Stimulated activated CD8-positive, alpha-beta memory T cell treated with anti-CD3 and anti-CD28 coated beads, Interleukin-7, amount 100 ng/mL, for 48 hours (primary cell): ENCODE measurements around the gene NANS.
"Not testable (repeated sequence)": the region's sequence is repeated elsewhere in the genome, so short reads cannot be mapped to it uniquely, and the experiment has no call there.

ENCODE experiments used
- DNase-seq, 2 donors: peaks; one replicate each; pipeline ENCODE4 v3.0.0-alpha.2; 2020; ENCODE audit warnings: low read depth in 1 of 2; ENCODE audit errors: extremely low read depth in 1 of 2

Gene NANS, protein sequence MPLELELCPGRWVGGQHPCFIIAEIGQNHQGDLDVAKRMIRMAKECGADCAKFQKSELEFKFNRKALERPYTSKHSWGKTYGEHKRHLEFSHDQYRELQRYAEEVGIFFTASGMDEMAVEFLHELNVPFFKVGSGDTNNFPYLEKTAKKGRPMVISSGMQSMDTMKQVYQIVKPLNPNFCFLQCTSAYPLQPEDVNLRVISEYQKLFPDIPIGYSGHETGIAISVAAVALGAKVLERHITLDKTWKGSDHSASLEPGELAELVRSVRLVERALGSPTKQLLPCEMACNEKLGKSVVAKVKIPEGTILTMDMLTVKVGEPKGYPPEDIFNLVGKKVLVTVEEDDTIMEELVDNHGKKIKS

GRCh38 chr9:98056269-98057137, at the start of gene NANS:
Gene NANS, plus strand, starts transcription at chr9:98056732. Its CDS starts 77 bp downstream, at chr9:98056809.
- DNase-seq = peak; percentile 91

- DNase-seq = no peak
Measured at GRCh38 chr9:98007251-98007928, 49.1 kb upstream of the NANS start.

DNA sequence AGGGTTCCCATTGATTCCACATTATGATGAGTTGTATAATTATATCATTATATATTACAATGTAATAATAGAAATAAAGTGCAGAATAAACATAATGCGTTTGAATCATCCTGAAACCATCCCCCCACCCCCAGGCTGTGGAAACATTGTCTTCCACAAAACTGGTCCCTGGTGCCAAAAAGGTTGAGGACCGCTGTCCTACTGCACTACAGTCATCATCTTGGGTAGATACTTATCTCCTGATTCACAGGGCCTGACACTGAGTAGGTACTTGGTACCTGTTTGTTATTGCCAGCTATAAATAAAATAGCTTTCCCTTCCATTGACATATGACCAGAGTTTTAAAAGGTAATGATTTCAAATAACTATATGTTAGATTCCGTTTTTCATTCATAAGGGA, 47.8 kb upstream of the NANS start:
- DNase-seq = no peak

DNA sequence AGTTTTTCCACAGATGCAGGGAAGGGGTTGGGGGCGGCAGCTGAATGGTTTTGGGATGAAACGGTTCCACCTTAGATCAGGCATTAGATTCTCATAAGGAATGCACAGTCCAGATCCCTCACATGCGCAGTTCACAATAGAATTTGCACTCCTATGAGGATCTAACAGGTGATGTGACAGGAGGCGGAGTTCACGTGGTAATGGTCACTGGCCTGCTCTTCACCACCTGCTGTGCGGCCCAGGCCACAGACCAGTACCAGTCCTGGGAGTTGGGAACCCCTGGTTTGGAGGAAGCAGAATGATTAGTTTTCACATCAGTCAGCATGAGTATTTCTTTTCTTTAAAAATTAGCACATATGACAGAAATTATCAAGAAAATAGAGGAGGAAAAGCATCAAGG, 47.1 kb upstream of the NANS start:
- DNase-seq = no peak

DNA sequence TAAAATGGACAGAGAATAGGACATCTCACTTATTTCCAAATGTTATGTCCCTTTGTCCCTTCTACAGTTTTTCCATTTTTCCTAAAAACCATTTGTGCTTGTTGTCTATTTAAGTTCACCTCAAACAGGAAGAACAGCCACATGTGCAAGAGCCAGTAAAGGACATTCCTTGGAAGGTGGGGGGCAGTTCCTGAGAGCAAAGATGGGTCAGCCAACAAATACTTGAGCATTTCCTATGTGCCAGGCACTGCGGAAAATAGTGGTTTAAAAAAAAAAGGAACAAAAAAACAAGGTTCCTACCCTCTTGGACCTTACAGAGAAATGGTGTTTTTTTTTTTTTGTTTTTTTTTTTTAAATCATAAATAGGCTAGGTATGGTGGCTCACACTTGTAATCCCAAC, 46.6 kb upstream of the NANS start:
- DNase-seq = no peak

- DNase-seq = no peak
Measured at GRCh38 chr9:98010445-98010844, 46.1 kb upstream of the NANS start.

GRCh38 chr9:98011122-98011521, 45.4 kb upstream of the NANS start:
- no peak for DNase-seq

GRCh38 chr9:98016137-98016680, 40.3 kb upstream of the NANS start:
- no peak for DNase-seq

DNA sequence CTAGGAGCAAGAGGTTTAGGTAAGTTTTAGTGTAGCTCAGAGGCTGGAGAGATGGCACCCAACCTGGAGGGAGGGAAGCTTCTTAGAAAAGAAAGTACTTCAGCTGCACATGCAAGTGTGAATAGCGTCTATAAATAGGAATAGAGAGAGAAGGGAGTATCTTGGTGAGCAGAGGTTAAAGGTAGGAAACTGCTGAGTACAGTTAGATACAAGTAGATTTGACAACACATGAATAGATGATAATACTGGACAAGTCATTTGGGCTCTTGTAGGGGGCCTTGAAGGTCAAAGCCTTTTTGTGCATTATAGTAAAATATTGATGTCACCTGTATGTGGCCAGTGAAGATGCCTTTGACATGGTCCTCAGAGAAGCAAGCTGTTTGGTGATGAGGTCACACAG, 39.2 kb upstream of the NANS start:
- DNase-seq = no peak

- DNase-seq = no peak
Measured at GRCh38 chr9:98018347-98018746, 38.2 kb upstream of the NANS start.

- no peak for DNase-seq
Measured at GRCh38 chr9:98019098-98019497, 37.4 kb upstream of the NANS start.

DNA sequence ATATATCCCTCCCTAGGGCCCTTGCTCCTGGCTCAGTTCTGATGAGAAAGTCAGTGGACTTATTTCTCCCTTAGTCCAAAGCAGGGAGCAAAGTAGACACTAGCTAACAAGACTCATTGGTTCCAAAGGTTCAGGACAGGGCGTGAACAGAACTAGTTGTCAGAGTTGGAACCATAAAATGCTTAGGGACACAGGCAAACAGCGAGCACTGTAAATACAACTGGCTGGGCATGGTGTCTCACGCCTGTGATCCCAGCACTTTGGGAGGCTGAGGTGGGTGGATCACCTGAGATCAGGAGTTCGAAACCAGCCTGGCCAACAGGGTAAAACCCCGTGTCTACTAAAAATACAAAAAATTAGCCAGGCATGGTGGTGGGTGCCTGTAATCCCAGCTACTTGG, 36.7 kb upstream of the NANS start:
- not testable (repeated sequence) for DNase-seq

DNA sequence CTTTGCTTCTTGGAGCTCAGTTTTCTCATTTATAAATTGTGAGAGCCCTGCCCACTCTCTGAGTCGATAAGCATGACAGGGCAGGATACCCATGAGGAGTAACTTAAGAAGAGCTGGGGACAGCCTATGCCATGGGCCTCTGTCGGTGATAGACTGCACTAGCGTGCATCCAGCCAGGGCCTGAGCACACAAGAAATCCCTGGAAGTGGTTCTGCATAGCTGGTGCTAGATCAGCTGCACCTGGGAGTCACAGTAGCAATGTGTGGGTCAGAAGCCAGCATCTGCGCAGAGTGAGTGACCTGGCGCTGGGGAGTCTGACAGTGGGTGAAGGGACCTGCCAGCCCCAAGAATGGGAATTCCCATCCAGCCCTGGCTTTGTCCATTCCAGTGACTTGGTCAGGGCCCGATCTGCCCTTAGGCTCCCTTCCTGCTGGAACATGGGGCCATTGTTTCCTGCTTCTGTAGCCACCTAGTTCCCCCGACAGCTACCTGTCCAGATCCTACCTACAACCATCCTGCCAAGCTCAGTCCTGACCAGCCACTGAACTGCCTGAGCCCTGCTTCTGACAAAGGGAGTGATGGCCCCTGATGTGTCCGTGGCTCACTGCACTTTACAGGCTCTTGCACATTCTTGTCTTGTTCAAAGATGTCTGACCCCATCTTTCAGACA, 35.9 kb upstream of the NANS start:
- no peak for DNase-seq

DNA sequence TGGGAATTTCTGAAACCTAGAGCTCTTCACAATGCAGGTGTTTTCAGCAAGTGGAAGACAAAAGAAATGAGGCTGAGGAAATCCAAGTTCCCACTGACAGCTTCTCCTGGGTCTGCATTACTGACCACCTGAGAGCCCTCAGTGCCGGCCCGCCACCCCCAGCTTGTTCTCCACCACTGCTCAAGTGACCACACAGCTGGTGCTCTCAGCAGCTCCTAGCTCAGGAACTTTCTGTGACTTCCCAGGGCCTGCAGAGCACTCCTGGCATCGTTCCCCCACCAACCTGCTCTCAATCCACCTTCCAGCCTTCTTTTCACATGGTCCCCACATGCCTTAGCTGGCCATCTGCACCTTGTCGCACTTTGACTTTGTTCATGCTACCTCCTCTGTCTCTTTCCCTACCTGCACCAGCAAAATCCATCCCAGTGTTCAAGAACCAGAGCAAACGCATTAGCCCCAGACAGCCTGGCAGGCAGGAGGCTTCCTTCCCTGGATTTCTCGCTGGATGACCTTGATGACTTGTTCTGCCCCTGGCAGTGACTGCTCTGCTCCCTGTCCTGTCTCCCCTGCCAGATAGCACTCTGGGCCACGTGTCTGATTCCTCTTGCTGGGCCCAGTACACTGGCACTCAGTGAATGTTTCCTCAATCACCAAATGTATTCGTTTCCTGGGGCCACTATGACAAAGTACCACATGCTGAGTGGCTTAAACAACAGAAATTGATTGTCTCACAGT, 35.1 kb upstream of the NANS start:
- DNase-seq = no peak

GRCh38 chr9:98022447-98022846, 34.1 kb upstream of the NANS start:
- no peak for DNase-seq

GRCh38 chr9:98024702-98025101, 31.8 kb upstream of the NANS start:
- no peak for DNase-seq

GRCh38 chr9:98031169-98031568, 25.4 kb upstream of the NANS start:
- DNase-seq = no peak

DNA sequence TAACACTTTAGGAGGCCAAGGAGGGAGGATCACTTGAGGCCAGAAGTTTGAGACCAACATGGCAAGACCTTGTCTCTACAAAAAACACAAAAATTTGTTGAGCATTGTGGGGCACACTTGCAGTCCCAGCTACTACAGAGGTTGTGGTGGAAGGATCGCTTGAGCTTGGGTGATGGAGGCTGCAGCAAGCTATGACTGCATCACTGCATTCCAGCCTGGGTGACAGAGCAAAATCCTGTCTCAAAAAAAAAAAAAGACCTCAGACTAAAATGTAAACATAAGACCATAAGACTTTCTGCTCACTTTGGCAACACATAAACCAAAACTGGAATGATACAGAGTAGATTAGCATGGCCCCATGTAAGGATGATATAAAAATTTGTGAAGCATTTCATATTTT, 24.6 kb upstream of the NANS start:
- DNase-seq = no peak

DNA sequence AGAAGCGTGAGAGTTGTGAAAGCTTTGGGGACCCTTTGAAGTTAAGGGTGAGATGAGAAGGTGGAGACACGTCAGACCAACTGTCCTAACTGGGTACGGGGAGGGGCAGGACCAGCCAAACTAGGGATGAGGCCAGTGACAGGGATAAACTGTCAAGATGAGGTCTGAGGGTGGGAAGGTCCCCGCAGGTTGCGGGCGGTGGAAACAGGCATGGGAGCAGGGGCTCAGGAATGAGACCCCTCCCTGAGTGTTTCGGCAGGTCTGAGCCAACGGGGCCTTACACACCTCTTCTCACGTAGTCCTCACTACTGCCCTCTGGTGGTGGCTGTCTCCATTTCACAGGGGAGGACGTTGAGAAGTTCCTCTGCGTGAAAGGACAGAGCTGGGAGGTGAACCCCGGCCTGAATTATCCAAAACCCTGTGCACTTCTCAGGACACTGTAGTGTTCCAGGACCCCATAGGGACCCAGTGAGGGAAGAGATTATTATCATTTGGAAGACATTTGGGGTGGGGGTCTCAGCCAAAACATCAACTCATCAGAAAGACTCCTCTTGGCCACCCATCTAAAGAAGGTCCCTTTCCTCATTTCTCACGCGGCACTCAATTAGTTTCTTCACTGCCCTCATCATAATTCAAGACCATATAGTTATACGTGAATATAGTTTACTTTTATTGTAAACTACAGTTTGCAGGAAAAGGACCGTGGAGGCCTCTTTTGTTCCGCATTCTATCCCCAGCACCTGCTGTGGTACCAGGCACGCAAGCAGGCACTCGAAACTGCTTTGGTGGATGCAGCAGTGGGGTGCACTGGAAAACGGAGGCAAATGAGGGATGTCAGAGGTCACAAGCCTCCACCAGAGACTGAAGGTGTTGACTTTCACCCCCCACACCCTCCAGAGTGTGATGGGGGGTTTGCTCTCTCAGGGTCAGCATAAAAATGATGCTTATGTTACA, 21.7 kb upstream of the NANS start:
- DNase-seq = peak; percentile 63 to 85
